Measurements from ENCODE around the gene AGRN. TPM values are rescaled to one million over a fixed set of nuclear protein-coding genes. Genes with fewer than 3 reads are reported as not detected.

Gene AGRN
- total RNA-seq, 1 experiment from 2014 or later = 134 TPM

DNA sequence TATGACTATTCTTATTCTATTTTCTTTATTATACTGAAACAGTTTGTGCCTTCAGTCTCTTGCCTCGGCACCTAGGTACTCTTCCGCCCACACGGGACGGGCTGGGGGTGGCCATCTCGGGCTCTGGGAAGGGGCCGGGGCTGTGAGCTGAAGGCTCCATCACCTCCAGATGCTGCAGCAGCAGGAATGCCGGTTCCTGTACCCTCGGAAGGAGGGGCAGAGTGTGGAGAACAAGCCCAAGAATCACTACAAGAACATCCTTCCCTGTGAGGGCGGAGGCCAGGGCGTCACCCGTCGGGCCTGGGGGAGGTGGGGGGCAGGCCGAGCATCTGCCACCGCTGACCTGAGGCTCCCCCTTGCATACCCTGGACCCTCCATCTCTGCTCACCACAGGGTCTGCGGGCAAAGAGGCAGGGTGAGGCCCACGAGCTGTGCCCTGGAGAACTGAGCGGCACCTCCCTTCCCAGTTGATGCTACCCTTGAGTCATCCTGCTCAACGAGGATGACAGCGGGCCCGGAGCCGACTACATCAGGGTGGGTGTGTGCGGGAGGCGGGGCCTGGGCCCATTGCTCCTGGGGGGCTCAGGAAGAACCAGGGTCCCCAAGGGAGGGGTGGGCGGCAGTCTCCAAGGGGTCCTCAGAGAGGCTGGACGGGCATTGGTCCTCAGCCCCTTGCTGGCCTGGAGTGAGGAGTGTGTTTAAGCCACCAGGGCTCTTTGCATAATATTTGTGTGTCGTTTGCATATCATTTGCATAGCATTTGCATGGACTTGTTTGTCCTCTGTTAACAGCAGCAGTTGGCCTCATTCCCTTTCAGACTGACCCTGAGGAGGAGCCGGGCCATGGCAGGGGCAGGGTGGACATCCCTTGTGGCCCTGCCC lies 46.7 kb downstream of the AGRN start:
- ChIA-PET RAD21 (ENCODE audit: low non-redundant PET in 1 of 2, low total read pairs in 2 of 2, uncharacterized antibody in 2 of 2, unreplicated experiment in 2 of 2) (no interaction called here), CTCF (interaction anchor here (1.0 kb wide), 1 partner anchor 82 kb away, joined by 4 read pairs; no protein-coding TSS in a partner anchor), POLR2A (interaction anchor here (1.3 kb wide), 1 partner anchor 91 kb away, joined by 3 read pairs; no protein-coding TSS in a partner anchor)
- TF ChIP-seq REST (IDR thresholded peaks at IDR 0.05; ENCODE audit: low read depth) (no peak), POLR2AphosphoS5 (IDR thresholded peaks at IDR 0.05; ENCODE audit: low read depth, low read length) (peak; percentile 19; the same call in 1 of the 2 replicates)
- Histone ChIP-seq H3K79me2 (ENCODE audit: insufficient read depth, low read length) (no peaks in the 10 kb centered on the region), H3K27me3 (ENCODE audit: insufficient read depth, low read length) (no peaks in the 10 kb centered on the region), H3K9ac (ENCODE audit: low read length) (no peak overlapping the region), H3K9me2 (ENCODE audit: insufficient read depth) (no peaks in the 10 kb centered on the region), H3K4me2 (ENCODE audit: low read length) (no peak overlapping the region), H3K9me3 (ENCODE audit: control insufficient read depth in 1 of 2, insufficient read depth in 1 of 2, low read depth in 1 of 2, low read length in 2 of 2) (no peaks in the 10 kb centered on the region), H3K27ac (ENCODE audit: low read depth, low read length) (no peak overlapping the region), H3K4me1 (ENCODE audit: control insufficient read depth in 1 of 2, insufficient read depth in 2 of 2, low read length in 2 of 2) (peaks cover 33 to 70% of the 10 kb centered on the region in 2 experiments), H3K36me3 (ENCODE audit: control insufficient read depth in 1 of 2, insufficient read depth in 2 of 2, low read length in 2 of 2) (no peaks in the 10 kb centered on the region), H4K20me1 (ENCODE audit: insufficient read depth) (no peaks in the 10 kb centered on the region), H2AFZ (ENCODE audit: low read depth, low read length, poor library complexity, severe bottlenecking) (no peak overlapping the region), H3K4me3 (replicated peaks in 1 of 2; ENCODE audit: low read depth in 1 of 2, low read length in 2 of 2) (no peak overlapping the region)
- BruUV-seq (replicated peaks) = no TSS peak
- DNase-seq (ENCODE audit: low read depth, low spot score) (no peak), ATAC-seq (no peak)
- intact Hi-C loops (cut with micrococcal nuclease) = loop anchor here (5.0 kb wide), 1 partner anchor 64 kb away; the partner anchor contains the start of gene HES4

All from HCT116 (cell line).